ENCODE data around the gene BCR.
"Not testable (repeated sequence)": the region's sequence is repeated elsewhere in the genome, so short reads cannot be mapped to it uniquely, and the experiment has no call there.

The BCR gene

GRCh38 chr22:23363683-23364082, 183.4 kb downstream of the BCR start:
- no peak for TF ChIP-seq CTCF (IDR thresholded peaks at IDR 0.05; ENCODE audit: insufficient read depth, low read depth, low read length, missing control alignments)

GRCh38 chr22:23364389-23364788, 184.1 kb downstream of the BCR start:
- no peak for TF ChIP-seq CTCF (IDR thresholded peaks at IDR 0.05; ENCODE audit: insufficient read depth, low read depth, low read length, missing control alignments)
- H3K4me3 ChIP-seq (ENCODE audit: low read depth, low read length) = no peak overlapping the region
- no peak for DNase-seq (ENCODE audit: low read depth)

More at GRCh38 chr22:23363683-23364082, 183.4 kb downstream of the BCR start:
- no peak for DNase-seq (ENCODE audit: low read depth)
- no peak overlapping the region for H3K4me3 ChIP-seq (ENCODE audit: low read depth, low read length)

GRCh38 chr22:23365524-23365923, 185.2 kb downstream of the BCR start:
- no peak for DNase-seq (ENCODE audit: low read depth)
- H3K4me3 ChIP-seq (ENCODE audit: low read depth, low read length) = no peak overlapping the region
- no peak for TF ChIP-seq CTCF (IDR thresholded peaks at IDR 0.05; ENCODE audit: insufficient read depth, low read depth, low read length, missing control alignments)

GRCh38 chr22:23365961-23366360, 185.7 kb downstream of the BCR start:
- TF ChIP-seq CTCF (IDR thresholded peaks at IDR 0.05; ENCODE audit: insufficient read depth, low read depth, low read length, missing control alignments) = no peak
- no peak for DNase-seq (ENCODE audit: low read depth)
- no peak overlapping the region for H3K4me3 ChIP-seq (ENCODE audit: low read depth, low read length)

GRCh38 chr22:23367196-23367595, 186.9 kb downstream of the BCR start:
- not testable (repeated sequence) for DNase-seq (ENCODE audit: low read depth); H3K4me3 ChIP-seq (ENCODE audit: low read depth, low read length)

Data from GM12865 (cell line).